GM18907 (cell line): ENCODE measurements around the gene RERGL.
"Not testable (repeated sequence)": the region's sequence is repeated elsewhere in the genome, so short reads cannot be mapped to it uniquely, and the experiment has no call there.

Experiments
- ATAC-seq: cut with Tn5 transposase; IDR thresholded peaks from one replicate; pipeline ENCODE4 v1.9.1; 2021; ENCODE audit warnings: mild to moderate bottlenecking, moderate library complexity; ENCODE audit not compliant: unreplicated experiment

The RERGL gene

GRCh38 chr12:18040060-18040742 lies 49.8 kb downstream of the RERGL start:
- not testable (repeated sequence) for ATAC-seq
